SH-SY5Y (cell line): Measurements from ENCODE around the gene C16orf74.

Experiments
- GATA2 ChIP-seq: IDR thresholded peaks from 2 replicates; pipeline ENCODE4 v1.6.1; 2011; ENCODE audit warnings: mild to moderate bottlenecking, low read depth, low read length
- GATA3 ChIP-seq: IDR thresholded peaks from 2 replicates; pipeline ENCODE4 v1.6.1; 2011; ENCODE audit warnings: low read depth, mild to moderate bottlenecking, low read length, moderate library complexity

DNA sequence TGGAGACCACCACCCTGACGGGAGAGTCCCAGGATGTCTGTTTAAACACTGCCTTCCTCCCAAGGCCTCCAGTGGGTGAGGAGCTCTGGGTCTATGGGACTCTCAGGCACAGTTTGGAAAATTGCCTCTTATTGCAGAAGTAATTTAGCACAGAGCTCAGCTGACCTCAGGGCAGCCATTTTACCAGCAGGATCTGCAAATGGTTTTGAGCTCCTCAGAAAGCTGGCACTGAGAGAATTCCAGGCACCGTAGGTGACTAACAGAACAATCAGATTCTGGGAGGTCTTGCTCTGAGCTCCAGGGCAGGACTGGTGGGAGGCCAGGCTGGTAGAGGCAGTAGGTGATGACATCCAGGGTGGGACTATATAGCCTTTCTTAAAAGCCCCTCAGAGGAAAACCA, 17.3 kb upstream of the C16orf74 start:
- no peak for TF ChIP-seq GATA2
- no peak for TF ChIP-seq GATA3
